Right cardiac atrium (tissue), 5 donors: ENCODE results near the gene PDE11A. TPM values are rescaled to one million over a fixed set of nuclear protein-coding genes. Genes with fewer than 3 reads are reported as not detected.
A peak's percentile ranks its signal among the peaks of the same experiment; 100 is the strongest.

ENCODE experiments used
- ATAC-seq, 2 donors: fragments of 200-7000 bp; cut with Tn5 transposase; one replicate each; pipeline versions ENCODE4 v1.8.0 to v1.9.1; 2020; ENCODE audit warnings: moderate library complexity in 2 of 2, mild to moderate bottlenecking in 1 of 2
- DNase-seq, 3 donors: peaks; one replicate each; pipeline ENCODE4 v3.0.0-alpha.2; 2020
- H3K27ac ChIP-seq: one replicate; pipeline ENCODE4 v1.5.1; 2013; ENCODE audit warnings: mild to moderate bottlenecking, low read length, control low read depth, moderate library complexity
- H3K27me3 ChIP-seq: one replicate; pipeline ENCODE4 v1.6.1; 2013; ENCODE audit not compliant: control insufficient read depth, insufficient read depth
- H3K4me1 ChIP-seq: one replicate; pipeline ENCODE4 v1.6.1; 2013; ENCODE audit warnings: low read length; ENCODE audit not compliant: control insufficient read depth, insufficient read depth
- H3K4me3 ChIP-seq: one replicate; pipeline ENCODE4 v1.5.1; 2013; ENCODE audit warnings: low read length, control low read depth
- H3K9me3 ChIP-seq: one replicate; pipeline ENCODE4 v1.6.1; 2013; ENCODE audit warnings: low read length; ENCODE audit not compliant: control insufficient read depth
- WGBS: extraction: QIAGEN DNeasy Blood & Tissue Kit; methylation state at CpG from one replicate; pipeline ENCODE4 v1.1.7; 2013; 5-methylcytosine and 5-hydroxymethylcytosine counted together
- intact Hi-C, 4 donors: fragments of 100-400 bp; cut with DNase I; formaldehyde crosslinking; loops; one replicate each; pipeline versions ENCODE4 v1.11.0 to v1.14.0; 2022 to 2023
- polyA plus RNA-seq: library from polyadenylated mRNA; stranded (reverse); fragments of 200-250 nt; gene quantifications from one replicate; pipeline ENCODE4 v1.2.3, GENCODE V29; 2013
- total RNA-seq, 4 donors: library from RNA; stranded (reverse); fragmentation: NEBNext Ultra II Directional; extraction: Animal tissue kit (Norgen Biotek cat#: 25700); gene quantifications; one replicate each; pipeline ENCODE4 v1.2.1, GENCODE V29; 2021
- donor health status: healthy with polysubstance abuse.
- donor health status: DM: no; HTN: yes; CAD: no.
- donor health status: DM: no; HTN: no; CAD: no.
- donor health status: DM: no; HTN: yes; CAD: no; lungs with severe emphysema.
- donor health status: DM: yes; HTN: yes; CAD: no.

The PDE11A gene
- total and polyA plus RNA-seq, 5 donors, result 0.08 to 0.63 (median 0.18) TPM

DNA sequence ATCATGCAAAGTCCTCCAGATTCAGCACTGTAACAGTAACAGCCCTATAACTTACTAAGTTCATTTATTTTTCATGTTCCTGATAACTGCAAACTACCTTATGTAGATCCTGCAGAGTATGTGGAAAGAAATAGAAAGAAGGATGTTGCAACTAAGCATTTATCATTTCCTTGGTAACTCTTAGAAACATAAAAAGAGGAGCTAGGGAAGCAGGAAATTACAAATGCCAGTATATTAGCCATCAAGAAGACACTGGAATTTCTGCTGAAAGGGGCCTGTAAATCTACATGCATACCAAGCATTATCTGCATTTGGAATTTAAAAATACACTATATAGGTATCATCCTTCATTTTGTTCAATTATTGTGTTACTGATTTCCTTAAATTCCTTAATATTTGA lies 66.8 kb downstream of the PDE11A start:
- ATAC-seq (no peak), DNase-seq (no peak)
- H3K27ac ChIP-seq, result no peak overlapping the region
- H3K9me3 ChIP-seq, result no peaks in the 10 kb centered on the region
- intact Hi-C loops, result no loop called here
- H3K27me3 ChIP-seq, result no peaks in the 10 kb centered on the region
- H3K4me3 ChIP-seq, result no peak overlapping the region
- no peaks in the 10 kb centered on the region for H3K4me1 ChIP-seq

DNA sequence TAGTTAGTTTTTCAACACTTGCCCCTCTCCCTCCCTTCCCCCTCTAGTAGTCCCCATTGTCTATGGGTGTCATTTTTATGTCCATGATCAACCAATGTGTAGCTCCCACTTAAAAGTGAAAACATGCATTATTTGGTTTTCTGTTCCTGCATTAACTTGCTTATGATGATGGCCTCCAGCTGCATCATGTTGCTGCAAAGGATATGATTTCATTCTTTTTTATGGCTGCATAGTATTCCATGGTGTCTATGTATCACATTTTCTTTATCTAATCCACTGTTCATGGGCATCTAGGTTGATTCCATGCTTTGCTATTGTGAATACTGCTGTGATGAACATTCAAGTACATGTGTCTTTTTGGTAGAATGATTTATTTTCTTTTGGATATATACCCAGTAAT lies 70.5 kb downstream of the PDE11A start:
- Histone ChIP-seq H3K4me3 (no peak overlapping the region), H3K9me3 (no peaks in the 10 kb centered on the region), H3K27ac (no peak overlapping the region), H3K4me1 (no peaks in the 10 kb centered on the region), H3K27me3 (no peaks in the 10 kb centered on the region)
- ATAC-seq (no peak), DNase-seq (no peak)
- intact Hi-C loops, result no loop called here

DNA sequence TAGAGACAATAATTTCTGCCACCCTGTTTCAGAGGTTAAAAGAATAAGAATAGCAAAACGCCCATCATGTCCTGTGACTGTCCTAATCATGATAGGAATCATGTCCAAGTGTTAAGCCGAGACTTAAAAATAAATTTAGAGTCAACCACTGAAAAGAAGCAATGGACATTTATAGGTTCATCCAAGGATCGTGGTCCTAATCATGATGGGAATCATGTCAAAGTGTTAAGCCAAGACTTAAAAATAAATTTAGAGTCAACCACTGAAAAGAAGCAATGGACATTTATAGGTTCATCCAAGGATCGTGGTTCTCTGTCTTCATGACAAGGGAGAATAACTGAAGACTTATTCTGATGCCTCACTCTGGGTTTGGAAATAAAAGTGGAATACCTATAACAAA lies 73.6 kb downstream of the PDE11A start:
- no peaks in the 10 kb centered on the region for H3K27me3 ChIP-seq
- intact Hi-C loops, result no loop called here
- no peak overlapping the region for H3K4me3 ChIP-seq
- H3K27ac ChIP-seq, result no peak overlapping the region
- WGBS, result 43% methylated on average over 4 of the region's 4 CpGs
- H3K9me3 ChIP-seq, result no peaks in the 10 kb centered on the region
- H3K4me1 ChIP-seq, result no peaks in the 10 kb centered on the region
- DNase-seq, result no peak
- no peak for ATAC-seq

DNA sequence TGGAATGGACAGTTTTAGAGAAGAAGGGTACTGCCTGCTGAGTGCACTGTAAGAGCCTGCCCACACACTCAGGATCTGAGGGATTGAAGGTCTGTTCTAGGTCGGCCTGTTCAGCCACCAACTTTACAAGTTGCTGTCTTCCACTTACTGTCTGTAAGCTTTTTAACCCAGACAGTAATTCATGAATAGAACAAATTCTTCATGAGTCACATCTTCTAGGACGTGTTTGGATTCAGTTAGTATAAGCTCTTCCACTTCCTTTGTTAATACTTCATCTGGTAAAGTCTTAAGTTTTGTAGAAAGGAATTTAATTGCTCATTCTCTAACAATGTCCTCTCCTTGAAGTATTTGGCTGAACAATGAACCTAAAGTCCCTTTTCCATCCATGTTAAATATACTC lies 74.6 kb downstream of the PDE11A start:
- Histone ChIP-seq H3K9me3 (no peaks in the 10 kb centered on the region), H3K27me3 (no peaks in the 10 kb centered on the region), H3K4me1 (no peaks in the 10 kb centered on the region), H3K27ac (no peak overlapping the region), H3K4me3 (no peak overlapping the region)
- intact Hi-C loops, result no loop called here
- WGBS, result 57% methylated on average over 2 of the region's 2 CpGs
- DNase-seq, result no peak
- no peak for ATAC-seq

DNA sequence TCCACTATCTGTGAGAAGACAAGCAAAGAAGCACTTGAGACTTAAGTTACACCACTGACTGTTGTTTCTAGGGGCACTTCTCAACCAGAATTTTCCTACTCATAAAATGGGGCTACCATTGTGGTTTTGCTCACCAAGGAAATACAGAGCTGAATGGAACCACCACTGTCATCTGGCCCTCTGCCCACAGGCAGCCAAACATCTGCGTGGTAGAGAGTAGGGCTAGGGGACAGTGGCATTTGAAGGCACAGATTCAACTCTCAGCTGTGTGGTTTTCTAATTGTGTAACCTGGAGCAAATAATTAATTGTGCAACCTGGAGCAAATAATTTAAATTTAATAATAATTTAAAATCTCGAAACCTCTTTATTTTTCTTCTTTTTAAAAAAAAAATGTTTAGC lies 79.6 kb downstream of the PDE11A start:
- no peak overlapping the region for H3K4me3 ChIP-seq
- DNase-seq (no peak), ATAC-seq (no peak)
- WGBS, result 75% methylated on average over 2 of the region's 2 CpGs
- no peaks in the 10 kb centered on the region for H3K4me1 ChIP-seq
- no peaks in the 10 kb centered on the region for H3K27me3 ChIP-seq
- intact Hi-C loops, result no loop called here
- no peak overlapping the region for H3K27ac ChIP-seq
- H3K9me3 ChIP-seq, result no peaks in the 10 kb centered on the region

DNA sequence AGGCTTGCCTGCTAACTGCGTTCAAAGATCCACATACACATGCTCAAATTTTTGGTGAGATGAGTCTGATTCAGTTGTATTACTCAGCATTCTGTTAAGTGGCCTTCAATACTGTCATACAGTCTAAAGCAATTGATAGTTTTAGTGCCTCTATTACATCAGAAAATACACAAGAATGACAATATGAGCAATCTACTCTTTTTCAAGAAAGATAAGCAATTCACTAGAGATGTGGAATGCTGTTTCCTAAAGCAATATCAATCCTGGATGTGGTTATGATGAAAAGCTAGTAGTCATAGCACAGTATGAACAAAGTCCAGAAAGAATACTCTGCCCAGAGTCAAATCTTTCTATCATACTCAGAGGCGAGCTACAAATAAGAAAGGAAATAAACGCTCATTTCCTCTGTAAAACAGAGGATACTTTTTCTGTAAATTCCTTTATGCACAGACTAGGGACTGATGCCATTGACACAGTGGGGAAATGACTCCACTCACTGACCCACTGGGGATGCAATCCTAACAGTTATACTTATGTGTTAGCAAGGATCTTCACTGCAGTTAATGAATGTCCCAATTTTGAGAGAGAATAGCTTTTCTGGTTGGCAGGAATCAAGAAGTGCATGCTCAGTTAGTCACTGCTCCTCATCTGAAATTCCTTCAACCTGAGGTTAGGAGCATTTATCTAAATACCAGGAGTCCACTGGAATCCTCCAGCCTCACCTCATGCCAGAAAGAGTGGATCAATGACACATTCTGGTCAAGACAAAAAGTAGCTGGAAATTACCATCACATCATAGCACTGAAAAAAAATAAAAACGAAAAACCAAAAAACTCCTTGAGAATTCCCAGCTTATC lies 83.3 kb downstream of the PDE11A start:
- Histone ChIP-seq H3K27ac (no peak overlapping the region), H3K4me1 (no peaks in the 10 kb centered on the region), H3K9me3 (no peaks in the 10 kb centered on the region), H3K4me3 (no peak overlapping the region), H3K27me3 (no peaks in the 10 kb centered on the region)
- DNase-seq (no peak), ATAC-seq (no peak)
- 65% methylated on average over 4 of the region's 4 CpGs for WGBS
- intact Hi-C loops, result no loop called here

DNA sequence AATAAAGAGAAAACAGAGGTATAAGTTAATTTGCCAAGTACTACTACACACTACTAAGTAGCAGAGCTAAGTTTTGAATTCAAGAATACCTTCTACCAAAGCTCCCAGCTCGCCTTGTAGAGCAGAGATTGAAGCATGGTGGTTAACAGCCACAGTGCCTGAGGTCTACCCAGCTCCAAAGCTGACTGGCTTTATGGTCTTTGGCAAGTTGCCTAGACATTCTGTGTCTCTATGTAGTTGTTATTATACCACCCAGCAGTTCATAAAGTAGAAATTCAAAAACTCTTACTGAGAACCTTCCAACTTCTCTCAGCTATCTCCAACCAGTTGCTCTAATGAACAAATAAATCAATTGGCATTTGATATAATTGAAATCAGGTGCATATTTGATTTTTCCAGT lies 87.8 kb downstream of the PDE11A start:
- ATAC-seq (no peak), DNase-seq (no peak)
- no peaks in the 10 kb centered on the region for H3K4me1 ChIP-seq
- no peak overlapping the region for H3K4me3 ChIP-seq
- WGBS, result 33% methylated on average over 1 of the region's 1 CpG
- H3K9me3 ChIP-seq, result no peaks in the 10 kb centered on the region
- intact Hi-C loops, result no loop called here
- no peaks in the 10 kb centered on the region for H3K27me3 ChIP-seq
- no peak overlapping the region for H3K27ac ChIP-seq

DNA sequence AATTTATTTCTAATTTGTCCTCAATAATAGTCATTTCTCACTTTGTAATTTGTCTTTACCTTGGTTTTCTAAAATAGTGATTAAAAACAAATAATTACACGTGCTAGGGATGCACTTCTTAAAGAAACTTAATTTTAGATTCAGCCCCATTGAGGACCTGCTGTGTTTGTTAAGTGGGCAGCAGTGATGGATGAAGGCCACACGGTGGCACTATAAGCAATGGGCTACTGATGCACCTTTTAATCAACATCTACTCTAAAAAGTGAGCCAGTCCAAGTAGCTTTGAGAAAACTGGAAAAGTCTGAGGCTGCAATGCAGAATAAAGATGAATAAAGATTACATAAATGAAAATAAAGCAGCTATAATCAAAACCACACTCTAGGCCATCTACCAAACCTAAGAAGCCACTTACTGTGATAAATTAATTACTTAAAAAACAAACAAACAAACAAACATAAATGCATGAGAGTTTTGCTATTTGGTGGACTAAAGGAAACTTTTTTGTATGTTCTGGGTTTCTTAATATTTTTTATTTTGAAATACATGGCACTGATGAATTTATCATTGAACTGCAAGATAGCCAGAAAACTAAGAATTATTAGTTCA lies 89.3 kb downstream of the PDE11A start:
- DNase-seq (peak in 1 of 3 donors; percentile 14), ATAC-seq (peak in 1 of 2 donors; percentile 43)
- WGBS, result 1% methylated on average over 2 of the region's 2 CpGs
- no peak overlapping the region for H3K27ac ChIP-seq
- no peaks in the 10 kb centered on the region for H3K27me3 ChIP-seq
- no peaks in the 10 kb centered on the region for H3K4me1 ChIP-seq
- intact Hi-C loops, result no loop called here
- no peak overlapping the region for H3K4me3 ChIP-seq
- no peaks in the 10 kb centered on the region for H3K9me3 ChIP-seq

DNA sequence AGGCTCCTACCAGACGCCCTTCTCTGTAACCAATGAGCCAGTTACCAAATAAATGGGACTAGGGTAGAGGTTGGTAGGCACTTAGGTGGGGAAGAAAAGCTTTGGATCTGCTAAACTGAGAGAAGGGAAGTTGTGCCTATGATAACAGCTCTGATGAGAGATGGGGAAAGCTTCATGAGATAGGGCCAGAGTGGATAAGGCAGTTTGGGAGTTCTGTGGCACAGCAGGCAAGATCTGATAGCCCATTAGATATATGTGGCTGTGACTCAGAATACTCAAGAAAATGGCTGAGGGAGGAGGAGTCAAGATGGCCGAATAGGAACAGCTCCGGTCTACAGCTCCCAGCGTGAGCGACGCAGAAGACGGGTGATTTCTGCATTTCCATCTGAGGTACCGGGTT lies 99.8 kb downstream of the PDE11A start:
- no peaks in the 10 kb centered on the region for H3K4me1 ChIP-seq
- no peaks in the 10 kb centered on the region for H3K27me3 ChIP-seq
- no peak for DNase-seq
- 87% methylated on average over 7 of the region's 8 CpGs for WGBS
- no peaks in the 10 kb centered on the region for H3K9me3 ChIP-seq
- H3K4me3 ChIP-seq, result no peak overlapping the region
- no peak for ATAC-seq
- H3K27ac ChIP-seq, result no peak overlapping the region
- intact Hi-C loops, result no loop called here

DNA sequence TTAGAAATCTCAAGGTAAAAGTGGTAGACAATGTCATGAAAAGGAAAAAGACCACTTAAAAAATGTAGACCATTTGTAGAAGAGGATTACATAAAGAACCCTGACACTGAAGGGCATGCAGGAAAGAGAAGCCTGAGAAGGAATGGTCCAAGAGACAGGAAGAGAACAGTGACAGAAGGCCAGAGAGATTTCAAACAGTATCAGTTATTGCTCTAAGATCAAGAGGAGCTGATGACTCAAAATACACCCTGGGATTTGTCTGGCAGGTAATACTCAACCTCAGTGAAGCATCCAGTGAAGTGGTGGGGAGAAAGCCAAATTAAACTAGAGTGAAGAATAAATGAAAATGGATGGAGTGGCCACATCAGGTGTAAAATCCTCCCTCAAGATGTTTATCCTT lies 100.5 kb downstream of the PDE11A start:
- no peaks in the 10 kb centered on the region for H3K4me1 ChIP-seq
- no peak for ATAC-seq
- no peak for DNase-seq
- H3K27ac ChIP-seq, result no peak overlapping the region
- no peak overlapping the region for H3K4me3 ChIP-seq
- intact Hi-C loops, result no loop called here
- H3K27me3 ChIP-seq, result no peaks in the 10 kb centered on the region
- H3K9me3 ChIP-seq, result no peaks in the 10 kb centered on the region

DNA sequence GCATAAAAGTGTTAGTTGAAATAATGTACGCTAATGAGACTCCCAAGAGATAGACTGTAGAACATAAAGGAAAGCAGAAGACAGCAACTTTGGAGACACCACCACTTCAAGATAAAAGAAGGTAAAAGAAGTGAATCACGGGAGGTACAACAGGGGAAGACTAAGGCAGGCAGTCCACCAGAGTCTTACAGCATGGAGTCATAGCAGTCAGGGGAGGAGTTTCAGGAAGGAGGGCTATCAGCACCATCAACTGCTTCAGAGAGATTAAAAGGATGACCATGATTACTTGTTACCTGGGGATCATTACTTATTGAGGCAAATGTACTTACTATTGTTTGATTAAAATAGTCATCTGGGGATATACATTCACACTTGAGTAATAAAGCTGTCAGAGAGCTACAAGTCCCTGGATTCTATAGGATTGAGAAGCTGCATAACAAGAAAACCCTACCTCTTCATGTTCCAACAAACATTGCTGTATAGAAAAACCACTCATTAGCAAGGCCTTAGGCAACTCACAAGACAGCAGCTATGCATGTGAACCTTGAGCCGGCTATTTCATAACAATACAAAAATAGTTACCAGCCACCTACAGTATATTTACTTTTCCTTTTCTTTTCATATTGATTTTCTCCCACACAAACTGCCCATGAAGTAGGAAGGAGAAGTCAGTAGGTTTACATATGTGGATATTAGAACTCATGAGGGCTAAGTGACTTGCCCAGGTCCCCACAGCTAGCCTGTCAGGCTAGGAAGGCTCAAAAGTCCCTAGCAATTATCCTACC lies 101.7 kb downstream of the PDE11A start:
- 85% methylated on average over 3 of the region's 3 CpGs for WGBS
- ATAC-seq (no peak), DNase-seq (no peak)
- H3K9me3 ChIP-seq, result no peaks in the 10 kb centered on the region
- H3K27me3 ChIP-seq, result no peaks in the 10 kb centered on the region
- no peak overlapping the region for H3K4me3 ChIP-seq
- no peaks in the 10 kb centered on the region for H3K4me1 ChIP-seq
- intact Hi-C loops, result no loop called here
- no peak overlapping the region for H3K27ac ChIP-seq
